ENCODE results near the gene ZNF417.
"Not testable (repeated sequence)": the region's sequence is repeated elsewhere in the genome, so short reads cannot be mapped to it uniquely, and the experiment has no call there.

The ZNF417 gene

GRCh38 chr19:57887195-57887941 lies 29.0 kb downstream of the ZNF417 start:
- DNase-seq, result no peak

GRCh38 chr19:57886046-57886445 lies 30.3 kb downstream of the ZNF417 start:
- no peak for DNase-seq

- not testable (repeated sequence) for DNase-seq
Measured at GRCh38 chr19:57873883-57874799, 42.3 kb downstream of the ZNF417 start.

- DNase-seq, result no peak
Measured at GRCh38 chr19:57872450-57872849, 43.9 kb downstream of the ZNF417 start.

- no peak for DNase-seq
Measured at GRCh38 chr19:57870225-57870624, 46.2 kb downstream of the ZNF417 start.

GRCh38 chr19:57869655-57870054 lies 46.7 kb downstream of the ZNF417 start:
- not testable (repeated sequence) for DNase-seq

GRCh38 chr19:57867868-57868492 lies 48.4 kb downstream of the ZNF417 start:
- no peak for DNase-seq

All from activated CD4-positive, alpha-beta T cell treated with anti-CD3 and anti-CD28 coated beads, Interleukin-2, amount 50 U/mL, for 1 hour (primary cell).